Measurements from ENCODE around the gene FCRLB.

- TF ChIP-seq CTCF (conservative IDR thresholded peaks at IDR 0.05) (no peak), ZFX (IDR thresholded peaks at IDR 0.05) (peak; percentile 47)
Observed at GRCh38 chr1:161726473-161727255, 5.3 kb downstream of the FCRLB start.
